ENCODE measurements around the gene HP1BP3.

The HP1BP3 gene

GRCh38 chr1:20711285-20712214 lies 75.6 kb downstream of the HP1BP3 start:
- no peak for DNase-seq (ENCODE audit: low read depth)

- DNase-seq (ENCODE audit: low read depth): no peak
Observed at GRCh38 chr1:20710469-20711284, 76.4 kb downstream of the HP1BP3 start.

- no peak for DNase-seq (ENCODE audit: low read depth)
Observed at GRCh38 chr1:20709868-20710267, 77.2 kb downstream of the HP1BP3 start.

GRCh38 chr1:20708891-20709290 lies 78.2 kb downstream of the HP1BP3 start:
- no peak for DNase-seq (ENCODE audit: low read depth)

GRCh38 chr1:20708057-20708456 lies 79.0 kb downstream of the HP1BP3 start:
- DNase-seq (ENCODE audit: low read depth): no peak

- DNase-seq (ENCODE audit: low read depth): no peak
Observed at GRCh38 chr1:20706841-20707240, 80.3 kb downstream of the HP1BP3 start.

GRCh38 chr1:20705203-20705755 lies 81.8 kb downstream of the HP1BP3 start:
- no peak for DNase-seq (ENCODE audit: low read depth)

- DNase-seq (ENCODE audit: low read depth): no peak
Observed at GRCh38 chr1:20704390-20705202, 82.5 kb downstream of the HP1BP3 start.

- DNase-seq (ENCODE audit: low read depth): no peak
Observed at GRCh38 chr1:20703124-20703756, 83.9 kb downstream of the HP1BP3 start.

GRCh38 chr1:20702416-20702815 lies 84.7 kb downstream of the HP1BP3 start:
- DNase-seq (ENCODE audit: low read depth): no peak

GRCh38 chr1:20701847-20702246 lies 85.3 kb downstream of the HP1BP3 start:
- no peak for DNase-seq (ENCODE audit: low read depth)

GRCh38 chr1:20701446-20701845 lies 85.7 kb downstream of the HP1BP3 start:
- DNase-seq (ENCODE audit: low read depth): no peak

- DNase-seq (ENCODE audit: low read depth): no peak
Observed at GRCh38 chr1:20700636-20701215, 86.4 kb downstream of the HP1BP3 start.

- DNase-seq (ENCODE audit: low read depth): no peak
Observed at GRCh38 chr1:20699558-20699957, 87.5 kb downstream of the HP1BP3 start.

GRCh38 chr1:20698195-20698910 lies 88.8 kb downstream of the HP1BP3 start:
- no peak for DNase-seq (ENCODE audit: low read depth)

- no peak for DNase-seq (ENCODE audit: low read depth)
Observed at GRCh38 chr1:20697563-20697962, 89.5 kb downstream of the HP1BP3 start.

- DNase-seq (ENCODE audit: low read depth): peak; percentile 76
Observed at GRCh38 chr1:20696397-20697333, 90.4 kb downstream of the HP1BP3 start.

GRCh38 chr1:20695515-20695914 lies 91.6 kb downstream of the HP1BP3 start:
- DNase-seq (ENCODE audit: low read depth): no peak

GRCh38 chr1:20693623-20694022 lies 93.5 kb downstream of the HP1BP3 start:
- DNase-seq (ENCODE audit: low read depth): no peak
